GM21515 (cell line): Measurements from ENCODE around the gene KCNG2.
"Not testable (repeated sequence)": the region's sequence is repeated elsewhere in the genome, so short reads cannot be mapped to it uniquely, and the experiment has no call there.

Experiments
- ATAC-seq: cut with Tn5 transposase; IDR thresholded peaks from one replicate; pipeline ENCODE4 v1.9.1; 2021; ENCODE audit not compliant: unreplicated experiment

KCNG2 gene, protein sequence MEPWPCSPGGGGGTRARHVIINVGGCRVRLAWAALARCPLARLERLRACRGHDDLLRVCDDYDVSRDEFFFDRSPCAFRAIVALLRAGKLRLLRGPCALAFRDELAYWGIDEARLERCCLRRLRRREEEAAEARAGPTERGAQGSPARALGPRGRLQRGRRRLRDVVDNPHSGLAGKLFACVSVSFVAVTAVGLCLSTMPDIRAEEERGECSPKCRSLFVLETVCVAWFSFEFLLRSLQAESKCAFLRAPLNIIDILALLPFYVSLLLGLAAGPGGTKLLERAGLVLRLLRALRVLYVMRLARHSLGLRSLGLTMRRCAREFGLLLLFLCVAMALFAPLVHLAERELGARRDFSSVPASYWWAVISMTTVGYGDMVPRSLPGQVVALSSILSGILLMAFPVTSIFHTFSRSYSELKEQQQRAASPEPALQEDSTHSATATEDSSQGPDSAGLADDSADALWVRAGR

DNA sequence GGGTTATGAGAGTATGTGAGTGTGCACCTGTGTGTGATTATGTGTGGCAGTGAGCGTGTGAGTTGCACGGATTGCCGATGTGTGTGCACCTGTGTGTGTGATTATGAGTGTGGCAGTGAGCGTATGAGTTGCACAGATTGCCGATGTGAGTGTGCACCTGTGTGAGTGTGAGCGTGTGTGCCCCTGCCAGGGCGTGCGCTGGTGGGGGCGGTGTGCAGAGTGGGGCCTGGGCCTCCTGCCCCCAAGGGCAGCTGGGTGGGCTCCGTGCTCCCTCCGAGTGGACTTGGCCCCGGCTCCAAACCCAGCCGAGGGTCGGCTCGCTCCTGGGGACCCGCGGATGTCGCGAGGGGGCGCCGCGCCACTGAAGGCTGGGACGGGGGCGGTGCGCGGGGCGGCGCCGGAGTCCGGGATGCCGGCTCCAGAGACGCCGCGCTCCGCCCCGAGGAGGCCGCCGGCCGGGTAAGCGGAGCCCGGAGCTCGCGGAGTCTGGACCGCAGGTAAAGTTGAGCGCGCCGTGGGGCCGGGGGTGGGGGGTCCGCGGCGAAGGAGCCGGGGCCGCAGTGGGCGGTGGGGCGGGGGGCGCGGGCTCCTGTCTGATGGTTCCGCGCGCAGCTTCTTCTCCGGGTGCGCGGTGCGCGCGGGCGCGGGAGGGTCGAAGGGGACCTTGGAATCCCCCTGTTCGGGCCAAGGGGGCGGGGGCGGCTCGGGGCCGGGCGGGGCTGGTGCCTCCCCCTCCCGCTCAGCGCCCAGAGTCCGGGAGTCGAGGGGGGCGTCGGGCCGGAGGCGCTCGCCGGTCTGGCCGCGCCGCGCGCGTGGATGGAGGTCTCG lies at the start of gene KCNG2:
Gene KCNG2, plus strand, starts transcription at position 421 of the 828 bp plus-strand sequence. CDS start 65,730 bp downstream, outside the sequence.
- ATAC-seq: no peak

DNA sequence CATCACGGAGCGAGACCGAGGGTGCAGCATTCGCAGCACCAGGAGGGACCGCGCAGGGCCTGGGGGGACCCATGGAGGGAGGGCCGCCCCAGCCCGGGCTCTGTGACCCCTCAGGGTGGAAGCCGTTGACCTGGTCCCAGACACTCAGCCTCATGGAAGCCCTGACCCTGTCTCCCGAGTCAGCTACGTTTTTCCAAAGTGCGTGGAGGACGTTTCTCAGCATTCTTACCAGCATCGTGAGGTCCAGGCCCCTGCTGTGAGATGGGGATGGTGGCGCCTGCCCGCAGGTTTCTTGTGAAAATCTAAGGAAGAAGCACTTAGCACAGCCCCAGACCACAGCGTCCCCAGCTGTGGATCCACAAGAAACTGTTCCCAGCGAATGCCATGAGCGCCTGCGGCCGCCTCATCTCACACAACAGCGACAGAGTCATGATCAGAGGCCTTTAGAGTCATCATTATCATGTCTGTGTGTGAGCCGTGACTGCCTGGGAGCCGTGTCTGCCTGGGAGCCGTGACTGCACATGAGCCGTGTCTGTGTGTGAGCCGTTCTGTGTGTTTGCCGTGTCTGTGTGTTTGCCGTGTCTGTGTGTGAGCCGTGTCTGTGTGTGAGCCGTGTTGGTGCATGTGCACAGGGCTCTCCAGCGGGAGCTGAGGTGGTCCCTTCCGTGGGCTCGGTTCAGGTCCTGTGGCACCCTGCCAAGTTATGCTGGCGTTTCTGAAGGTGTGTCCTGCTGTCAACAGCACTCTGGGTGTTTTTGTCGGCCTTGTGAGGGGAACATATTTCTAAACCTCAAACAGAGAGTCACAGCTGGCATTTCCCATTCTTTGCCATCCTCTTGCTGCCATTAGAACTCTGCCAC lies 49.2 kb upstream of the KCNG2 start:
- no peak for ATAC-seq

DNA sequence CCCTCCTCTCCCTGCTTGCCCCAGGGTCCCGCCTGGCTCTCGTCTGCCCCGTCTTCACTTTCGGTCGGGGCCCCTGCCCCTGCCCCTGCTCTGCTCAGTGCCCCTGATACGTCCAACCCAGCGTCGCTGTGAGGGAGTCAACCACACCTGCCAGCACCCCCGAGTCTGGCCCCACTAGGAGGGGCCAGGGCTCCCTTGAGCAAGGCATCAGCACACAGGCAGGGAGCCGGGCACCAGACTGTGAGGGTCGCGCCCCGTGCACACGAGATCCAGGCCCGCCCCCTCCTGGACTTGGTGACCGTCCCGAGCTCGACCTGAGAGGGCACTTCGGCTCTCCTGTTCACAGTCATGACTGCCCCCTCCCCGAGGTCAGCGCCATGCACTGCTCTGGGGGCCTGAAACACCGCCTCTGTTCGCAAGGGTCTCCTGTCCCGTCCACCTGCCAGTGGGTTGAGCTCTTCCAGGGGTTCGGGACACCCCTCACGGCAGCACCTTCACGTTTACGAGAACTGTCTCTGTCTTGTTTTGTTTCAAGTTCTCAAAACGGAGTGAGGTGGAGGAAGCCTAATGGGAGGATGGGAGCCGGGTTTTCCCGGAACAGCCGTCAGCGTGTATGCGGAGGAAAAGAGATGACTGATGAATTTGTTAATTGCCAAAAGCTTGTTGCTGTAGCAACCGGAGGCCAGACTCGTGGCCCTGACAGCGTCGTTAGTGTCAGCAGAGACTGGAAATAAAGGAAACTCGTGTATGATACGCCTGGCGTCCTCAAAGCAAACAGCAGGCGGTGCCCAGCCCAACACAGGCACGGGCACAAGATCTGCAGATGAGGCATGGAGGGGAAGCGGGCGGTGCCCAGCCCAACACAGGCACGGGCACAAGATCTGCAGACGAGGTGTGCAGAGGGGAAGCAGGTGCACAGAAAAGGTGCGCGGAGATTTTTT lies 48.2 kb upstream of the KCNG2 start:
- ATAC-seq: no peak

DNA sequence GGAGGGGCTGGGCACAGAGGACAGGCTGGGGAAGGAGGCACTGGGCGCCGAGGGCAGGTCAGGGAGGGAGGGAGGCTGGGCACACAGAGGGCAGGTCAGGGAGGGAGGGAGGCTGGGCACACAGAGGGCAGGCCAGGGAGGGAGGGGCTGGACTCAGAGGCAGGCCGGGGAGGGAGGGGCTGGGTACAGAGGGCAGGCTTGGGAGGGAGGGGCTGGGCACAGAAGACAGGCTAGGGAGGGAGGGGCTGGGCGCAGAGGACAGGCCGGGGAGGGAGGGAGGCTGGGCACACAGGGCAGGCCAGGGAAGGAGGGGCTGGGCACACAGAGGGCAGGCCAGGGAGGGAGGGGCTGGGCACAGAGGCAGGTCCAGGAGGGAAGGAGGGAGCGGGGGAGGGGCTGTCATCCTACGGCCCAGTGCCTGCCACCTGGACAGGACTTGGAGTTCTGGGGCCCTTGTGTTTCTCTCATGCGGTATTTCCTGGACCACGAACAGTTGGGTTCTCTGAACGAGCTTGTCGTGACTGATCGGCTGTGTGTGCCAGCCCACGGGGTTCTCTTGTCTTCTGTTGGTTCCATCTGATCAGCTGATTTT lies 46.7 kb upstream of the KCNG2 start:
- no peak for ATAC-seq

DNA sequence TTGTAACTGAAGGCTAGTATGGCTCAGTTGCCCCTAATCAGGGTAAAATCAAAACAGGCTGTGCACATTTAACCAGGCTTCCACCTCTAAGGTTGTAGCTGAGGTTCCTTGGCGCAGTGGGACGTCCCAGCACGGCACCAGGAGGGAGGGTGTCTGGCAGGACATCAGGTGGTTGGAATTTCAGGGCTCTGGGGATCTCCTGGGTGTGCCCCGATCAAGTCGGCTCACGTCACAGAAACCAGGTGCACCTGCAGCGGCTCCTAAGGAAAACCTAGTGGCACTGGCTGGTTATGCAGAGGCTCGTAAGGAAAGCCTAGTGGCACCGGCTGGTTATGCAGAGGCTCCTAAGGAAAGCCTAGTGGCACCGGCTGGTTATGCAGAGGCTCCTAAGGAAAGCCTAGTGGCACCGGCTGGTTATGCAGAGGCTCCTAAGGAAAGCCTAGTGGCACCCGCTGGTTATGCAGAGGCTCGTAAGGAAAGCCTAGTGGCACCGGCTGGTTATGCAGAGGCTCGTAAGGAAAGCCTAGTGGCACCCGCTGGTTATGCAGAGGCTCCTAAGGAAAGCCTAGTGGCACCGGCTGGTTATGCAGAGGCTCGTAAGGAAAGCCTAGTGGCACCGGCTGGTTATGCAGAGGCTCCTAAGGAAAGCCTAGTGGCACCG lies 45.7 kb upstream of the KCNG2 start:
- not testable (repeated sequence) for ATAC-seq

DNA sequence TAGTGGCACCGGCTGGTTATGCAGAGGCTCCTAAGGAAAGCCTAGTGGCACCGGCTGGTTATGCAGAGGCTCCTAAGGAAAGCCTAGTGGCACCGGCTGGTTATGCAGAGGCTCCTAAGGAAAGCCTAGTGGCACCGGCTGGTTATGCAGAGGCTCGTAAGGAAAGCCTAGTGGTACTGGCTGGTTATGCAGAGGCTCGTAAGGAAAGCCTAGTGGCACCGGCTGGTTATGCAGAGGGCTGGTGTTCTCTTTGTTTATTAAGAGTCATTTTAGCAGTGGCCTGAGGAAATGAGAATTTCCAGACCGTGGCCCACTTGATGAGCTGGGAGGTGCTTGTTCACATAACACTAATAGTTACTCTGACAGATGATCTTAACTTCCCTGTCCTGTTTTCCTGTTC lies 44.8 kb upstream of the KCNG2 start:
- ATAC-seq: not testable (repeated sequence)

DNA sequence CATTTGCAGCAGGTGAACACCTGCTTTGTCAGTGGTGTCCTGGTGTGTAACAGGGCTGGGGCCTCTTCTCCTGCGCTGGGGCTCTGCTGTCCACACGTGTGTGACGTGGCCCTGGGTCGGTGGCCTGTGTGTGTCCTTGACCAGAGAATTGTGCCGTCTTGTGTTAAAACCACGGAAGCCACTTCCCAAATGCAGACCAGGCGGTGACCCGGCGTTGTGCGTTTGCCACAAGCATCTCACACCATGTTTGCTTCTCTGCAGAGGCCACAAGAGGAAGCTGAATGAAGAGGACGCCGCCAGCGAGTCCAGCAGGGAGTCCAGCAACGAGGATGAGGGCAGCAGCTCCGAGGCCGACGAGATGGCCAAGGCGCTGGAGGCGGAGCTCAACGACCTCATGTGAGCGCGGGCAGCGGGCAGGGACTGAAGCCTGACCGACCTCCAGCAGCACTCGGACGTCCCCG lies 44.3 kb upstream of the KCNG2 start:
- ATAC-seq: no peak

DNA sequence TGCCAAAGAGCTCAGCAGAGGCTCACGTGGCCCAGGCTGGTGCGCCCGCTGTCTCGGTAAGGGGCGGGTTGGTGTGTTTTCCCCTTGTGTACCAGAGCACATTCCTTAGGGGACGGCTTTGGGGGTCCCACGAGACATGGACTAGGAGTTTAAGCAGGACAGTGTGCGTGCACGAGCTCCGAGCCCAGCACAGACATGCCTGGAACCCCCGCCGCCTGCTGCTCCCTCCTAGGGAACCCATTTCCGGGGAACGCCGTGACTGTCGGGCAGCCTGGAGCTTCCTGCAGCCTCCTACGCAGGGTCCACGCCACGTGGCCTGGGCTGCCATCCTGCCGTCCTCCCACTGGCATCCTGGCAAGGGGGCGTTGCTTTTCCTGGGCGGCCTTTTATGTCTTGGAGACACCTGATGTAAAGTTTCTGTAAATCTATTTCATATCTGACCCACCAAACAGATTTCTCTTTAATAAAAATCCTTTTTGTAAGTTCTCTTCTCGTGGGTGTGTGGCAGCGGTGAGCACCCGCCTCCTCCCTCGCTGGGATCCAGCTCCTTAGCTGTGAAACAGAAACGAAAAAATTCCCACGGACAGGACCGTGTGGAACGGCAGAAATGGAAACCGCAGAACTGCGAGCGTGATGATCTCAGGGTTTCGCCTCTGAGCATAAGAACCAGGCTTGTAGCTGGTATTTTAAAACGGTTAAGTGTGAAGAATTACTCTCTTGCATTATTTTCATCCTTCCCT lies 43.5 kb upstream of the KCNG2 start:
- no peak for ATAC-seq

DNA sequence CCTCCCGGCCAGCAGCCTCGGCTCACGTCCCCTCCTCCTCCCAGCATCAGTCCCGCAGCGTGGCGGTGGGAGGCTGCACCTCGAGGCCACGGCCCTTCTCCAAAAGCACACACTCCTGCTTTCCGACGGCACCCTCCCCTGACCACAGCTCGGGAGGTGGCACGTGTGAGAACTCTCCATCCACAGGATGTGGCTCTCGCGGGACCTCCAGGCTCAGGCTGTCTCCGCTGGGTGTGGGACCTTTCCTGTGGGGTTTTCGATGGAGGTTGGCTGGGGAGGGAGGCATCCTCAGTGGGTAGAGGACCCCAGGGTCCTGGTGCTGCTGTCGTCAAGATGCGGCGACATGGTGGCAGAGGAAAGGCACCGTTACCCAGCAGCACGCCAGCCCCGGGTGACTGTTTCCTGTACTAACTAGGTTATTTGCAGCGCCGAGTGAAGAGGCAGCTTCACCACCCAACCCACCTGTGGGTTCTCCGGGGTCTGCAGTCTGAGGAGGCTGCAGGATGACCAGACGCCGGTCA lies 42.8 kb upstream of the KCNG2 start:
- no peak for ATAC-seq

DNA sequence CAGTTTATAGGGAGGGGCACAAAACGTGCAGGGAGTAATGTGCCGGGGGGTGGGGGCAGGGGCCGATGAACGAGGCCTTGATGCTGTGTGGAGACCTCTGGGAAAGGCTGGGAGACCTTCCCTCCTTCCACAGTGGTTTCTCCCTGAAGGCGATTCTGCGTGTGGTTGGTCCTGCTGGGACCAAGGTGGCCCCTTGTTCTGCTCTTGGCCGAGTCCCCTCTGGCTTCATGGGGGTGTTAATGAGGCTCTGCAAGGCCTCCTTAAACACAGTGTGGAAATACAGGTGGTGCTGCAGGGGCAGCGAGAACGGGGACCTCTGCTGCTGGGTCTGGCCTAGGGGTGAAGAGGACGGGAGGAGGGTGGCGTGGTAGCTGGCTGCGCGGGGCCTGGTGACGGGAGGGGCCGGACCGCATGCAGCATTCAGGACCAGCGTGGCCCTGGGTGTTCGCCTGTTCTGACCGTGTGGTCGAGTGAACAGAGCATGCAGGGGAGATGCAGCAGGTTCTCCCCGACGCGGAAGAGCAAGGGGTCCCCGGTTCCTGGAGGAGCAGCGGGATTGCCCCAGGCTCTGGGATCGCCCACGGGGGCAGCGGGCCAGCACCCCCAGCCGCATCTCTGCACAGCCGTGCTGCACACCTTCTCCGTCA lies 42.1 kb upstream of the KCNG2 start:
- ATAC-seq: no peak

DNA sequence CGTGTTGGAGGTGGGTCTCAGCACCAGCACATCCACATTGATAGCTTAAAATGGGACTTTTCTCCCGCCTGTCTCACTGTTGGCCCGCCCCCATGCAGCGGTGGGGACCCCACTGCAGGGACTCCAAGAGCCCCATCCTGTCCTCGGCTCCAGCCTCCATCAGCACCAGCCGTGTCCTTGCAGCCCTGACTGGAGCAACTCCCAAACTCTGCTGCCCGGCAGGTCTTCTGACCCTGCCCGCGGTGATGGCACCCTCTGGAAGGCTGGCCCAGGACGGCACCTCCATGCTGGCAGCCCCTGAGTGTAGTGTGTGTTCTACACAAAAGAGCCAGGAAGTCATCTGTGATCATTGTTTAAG lies 41.6 kb upstream of the KCNG2 start:
- ATAC-seq: no peak

DNA sequence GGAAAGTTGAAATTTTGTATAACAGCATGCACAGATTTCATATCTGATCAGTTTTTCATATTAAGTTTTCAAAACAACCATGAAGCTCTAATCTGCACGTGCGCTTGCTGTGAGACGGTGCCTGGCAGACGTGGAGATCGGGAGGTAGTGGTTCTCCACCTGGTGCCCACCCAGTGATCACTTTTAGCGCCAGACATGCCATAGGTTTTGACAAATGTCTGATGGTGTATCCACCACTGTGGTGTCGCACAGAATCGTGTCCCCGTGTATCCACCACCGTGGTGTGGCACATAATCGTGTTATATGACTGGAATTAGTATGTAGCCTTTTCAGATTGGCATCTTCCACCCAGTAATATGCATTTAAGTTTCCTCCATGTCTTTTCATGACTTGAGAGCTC lies 40.9 kb upstream of the KCNG2 start:
- ATAC-seq: no peak

DNA sequence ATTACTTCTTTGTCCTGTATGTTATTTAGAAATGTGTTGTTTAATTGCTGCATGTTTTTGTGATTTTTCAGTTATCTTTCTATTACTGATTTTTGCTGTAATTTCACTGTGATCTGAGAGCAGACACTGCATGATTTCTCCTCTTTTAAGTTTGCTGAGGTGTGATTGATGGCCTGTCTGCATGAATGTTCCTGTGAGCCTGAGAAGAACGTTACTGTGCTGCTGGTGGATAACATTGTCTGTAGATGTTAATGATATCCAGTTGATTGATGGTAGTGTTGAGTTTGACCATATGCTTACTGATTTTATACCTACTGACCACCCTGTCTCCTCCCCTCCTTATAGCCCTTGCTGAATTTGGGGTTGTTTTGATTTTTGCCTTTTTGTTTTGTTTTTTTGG lies 37.4 kb upstream of the KCNG2 start:
- no peak for ATAC-seq

DNA sequence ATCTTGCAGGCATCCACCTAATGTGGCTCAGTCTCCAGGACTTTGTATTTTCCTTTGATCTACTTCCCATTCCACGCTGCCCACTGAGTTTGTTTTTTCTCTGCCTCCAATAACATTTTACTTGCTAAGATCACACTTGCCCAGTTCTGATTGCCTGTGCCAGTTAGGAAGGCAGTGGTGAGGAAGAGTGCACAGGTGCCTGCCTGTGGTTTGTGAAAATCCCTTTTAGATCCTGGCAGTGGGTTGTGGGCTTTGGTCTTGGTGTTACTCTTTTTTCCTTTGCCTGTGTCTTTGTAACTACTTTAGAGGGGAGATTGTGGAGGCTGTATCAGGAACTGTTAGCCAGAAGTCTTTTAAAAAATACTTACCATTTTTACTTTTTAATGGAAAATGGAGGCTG lies 36.9 kb upstream of the KCNG2 start:
- no peak for ATAC-seq

DNA sequence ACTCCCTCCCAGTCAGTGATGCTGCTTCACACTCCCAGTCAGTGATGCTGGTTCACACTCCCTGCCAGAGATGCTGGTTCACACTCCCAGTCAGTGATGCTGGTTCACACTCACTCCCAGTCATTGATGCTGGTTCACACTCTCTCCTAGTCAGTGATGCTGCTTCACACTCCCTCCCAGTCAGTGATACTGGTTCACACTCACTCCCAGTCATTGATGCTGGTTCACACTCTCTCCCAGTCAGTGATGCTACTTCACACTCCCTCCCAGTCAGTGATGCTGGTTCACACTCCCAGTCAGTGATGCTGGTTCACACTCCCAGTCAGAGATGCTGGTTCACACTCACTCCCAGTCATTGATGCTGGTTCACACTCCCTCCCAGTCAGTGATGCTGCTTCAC lies 34.3 kb upstream of the KCNG2 start:
- ATAC-seq: no peak

DNA sequence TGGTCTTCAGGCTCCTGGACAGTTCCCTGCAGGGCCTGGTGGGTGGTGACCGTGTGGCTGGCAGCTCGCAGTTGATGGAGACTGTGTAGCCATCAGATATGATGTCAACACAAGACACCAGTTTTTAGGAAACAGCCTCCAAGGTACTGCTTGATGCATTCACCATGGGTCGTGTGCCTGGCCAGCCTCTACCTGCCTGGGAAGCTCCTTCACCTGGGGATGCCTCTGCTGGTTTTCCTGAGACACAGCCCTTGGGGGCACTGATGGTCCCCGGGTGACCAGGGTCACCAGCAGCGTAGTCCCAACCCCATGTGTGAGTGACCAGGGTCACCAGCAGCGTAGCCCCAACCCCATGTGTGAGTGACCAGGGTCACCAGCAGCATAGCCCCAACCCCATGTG lies 33.6 kb upstream of the KCNG2 start:
- no peak for ATAC-seq

DNA sequence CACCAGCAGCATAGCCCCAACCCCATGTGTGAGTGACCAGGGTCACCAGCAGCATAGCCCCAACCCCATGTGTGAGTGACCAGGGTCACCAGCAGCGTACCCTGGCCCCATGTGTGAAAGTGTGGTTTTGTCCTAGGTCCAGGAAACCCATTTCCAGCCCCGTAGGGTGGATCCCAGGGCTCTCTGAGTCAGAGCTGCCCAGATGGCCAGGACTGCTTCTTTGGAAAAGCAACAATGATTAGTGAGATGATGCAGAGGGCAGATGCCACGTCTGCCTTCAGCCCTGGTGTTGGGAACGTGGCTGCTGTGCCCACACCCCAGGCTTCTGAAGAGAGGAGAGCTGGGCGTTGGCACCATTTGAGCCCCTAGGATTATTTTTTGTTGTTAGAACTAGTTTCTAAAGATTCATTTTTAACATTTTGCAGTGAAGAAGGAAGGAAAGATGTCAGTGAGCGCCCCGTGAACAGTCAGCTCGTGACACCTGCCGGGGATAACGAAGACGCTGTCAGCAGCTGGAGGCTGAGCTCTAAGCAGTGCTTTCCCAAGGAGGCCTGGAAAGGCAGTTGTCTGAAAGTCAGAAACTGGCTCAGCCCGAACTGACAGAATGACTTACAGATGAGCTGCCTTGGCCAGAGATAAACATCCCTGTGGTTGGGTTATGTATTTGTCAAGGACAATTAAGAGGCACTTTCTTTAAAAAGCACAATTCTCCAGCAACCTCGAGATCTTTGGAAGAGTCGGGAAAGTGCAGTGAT lies 32.1 kb upstream of the KCNG2 start:
- no peak for ATAC-seq
